GM21515 (cell line): ENCODE data around the gene TIPIN.
"Not testable (repeated sequence)": the region's sequence is repeated elsewhere in the genome, so short reads cannot be mapped to it uniquely, and the experiment has no call there.

Source experiments
- ATAC-seq: cut with Tn5 transposase; IDR thresholded peaks from one replicate; pipeline ENCODE4 v1.9.1; 2021; ENCODE audit not compliant: unreplicated experiment

TIPIN gene

GRCh38 chr15:66304425-66304824 lies 52.1 kb downstream of the TIPIN start:
- not testable (repeated sequence) for ATAC-seq

- ATAC-seq = no peak
Measured at GRCh38 chr15:66302489-66303278, 53.8 kb downstream of the TIPIN start.

GRCh38 chr15:66298803-66299251 lies 57.7 kb downstream of the TIPIN start:
- no peak for ATAC-seq

- no peak for ATAC-seq
Measured at GRCh38 chr15:66296186-66296585, 60.3 kb downstream of the TIPIN start.

- ATAC-seq = no peak
Measured at GRCh38 chr15:66294932-66295235, 61.6 kb downstream of the TIPIN start.

- peak; percentile 17 for ATAC-seq
Measured at GRCh38 chr15:66294157-66294931, 62.1 kb downstream of the TIPIN start.

GRCh38 chr15:66293419-66294156 lies 62.9 kb downstream of the TIPIN start, which contains the start of gene DIS3L:
Gene DIS3L (plus strand): TSS chr15:66293568. CDS start chr15:66293597, 29 bp downstream.
- ATAC-seq = peak; percentile 61

GRCh38 chr15:66292571-66293418 lies 63.7 kb downstream of the TIPIN start:
- ATAC-seq = no peak

- ATAC-seq = no peak
Measured at GRCh38 chr15:66291816-66292570, 64.5 kb downstream of the TIPIN start.

- no peak for ATAC-seq
Measured at GRCh38 chr15:66290518-66290917, 66.0 kb downstream of the TIPIN start.

GRCh38 chr15:66290007-66290406 lies 66.5 kb downstream of the TIPIN start:
- no peak for ATAC-seq

- no peak for ATAC-seq
Measured at GRCh38 chr15:66288551-66289185, 67.8 kb downstream of the TIPIN start.

GRCh38 chr15:66288093-66288492 lies 68.4 kb downstream of the TIPIN start:
- ATAC-seq = no peak

- no peak for ATAC-seq
Measured at GRCh38 chr15:66287461-66288057, 68.9 kb downstream of the TIPIN start.
